KMS-11 (cell line): Measurements from ENCODE around the gene TTF2.
"Not testable (repeated sequence)": the region's sequence is repeated elsewhere in the genome, so short reads cannot be mapped to it uniquely, and the experiment has no call there.

ENCODE experiments used
- H2AFZ ChIP-seq: fragments of 200-600 bp; sonication (generic); 2 replicates; pipeline ENCODE4 v1.6.1; 2016; ENCODE audit warnings: antibody characterized with exemption, mixed run types, low read depth
- H3K27ac ChIP-seq: fragments of 200-600 bp; sonication (generic); 2 replicates; pipeline ENCODE4 v1.6.1; 2016; ENCODE audit warnings: mild to moderate bottlenecking, mixed run types
- H3K27me3 ChIP-seq: fragments of 200-600 bp; sonication (generic); 2 replicates; pipeline ENCODE4 v1.6.1; 2017; ENCODE audit warnings: mild to moderate bottlenecking, low read depth, mixed run types, moderate library complexity; ENCODE audit not compliant: insufficient read depth
- H3K36me3 ChIP-seq: fragments of 200-600 bp; sonication (generic); 2 replicates; pipeline ENCODE4 v1.6.1; 2017; ENCODE audit warnings: mild to moderate bottlenecking, mixed run types; ENCODE audit not compliant: insufficient read depth
- H3K4me1 ChIP-seq: fragments of 200-600 bp; sonication (generic); 2 replicates; pipeline ENCODE4 v1.6.1; 2016; ENCODE audit warnings: mild to moderate bottlenecking, low read depth, mixed run types; ENCODE audit not compliant: poor library complexity, severe bottlenecking
- H3K4me2 ChIP-seq: fragments of 200-600 bp; sonication (generic); 2 replicates; pipeline ENCODE4 v1.7.0; 2016; ENCODE audit warnings: mild to moderate bottlenecking, mixed run types
- H3K4me3 ChIP-seq: fragments of 200-600 bp; sonication (generic); IDR thresholded peaks from 2 replicates; pipeline ENCODE4 v1.6.1; 2017; ENCODE audit warnings: low read depth, low read length, mixed read lengths; ENCODE audit not compliant: insufficient read depth
- H3K79me2 ChIP-seq: fragments of 200-600 bp; sonication (generic); 2 replicates; pipeline ENCODE4 v1.6.1; 2016; ENCODE audit warnings: low read depth, mixed run types; ENCODE audit not compliant: insufficient read depth
- H3K9ac ChIP-seq: fragments of 200-600 bp; sonication (generic); 2 replicates; pipeline ENCODE4 v1.6.1; 2016; ENCODE audit warnings: mild to moderate bottlenecking, mixed run types
- H4K20me1 ChIP-seq: fragments of 200-600 bp; sonication (generic); 2 replicates; pipeline ENCODE4 v1.6.1; 2016; ENCODE audit warnings: mild to moderate bottlenecking, mixed run types; ENCODE audit not compliant: insufficient read depth
- TF ChIP-seq, protein P1 (sequence below): fragments of 200-600 bp; sonication (generic); conservative IDR thresholded peaks from 2 replicates; pipeline ENCODE4 v1.6.1; 2017; ENCODE audit warnings: low read depth, mild to moderate bottlenecking, antibody characterized with exemption, low read length, moderate library complexity, mixed read lengths

Gene TTF2

DNA sequence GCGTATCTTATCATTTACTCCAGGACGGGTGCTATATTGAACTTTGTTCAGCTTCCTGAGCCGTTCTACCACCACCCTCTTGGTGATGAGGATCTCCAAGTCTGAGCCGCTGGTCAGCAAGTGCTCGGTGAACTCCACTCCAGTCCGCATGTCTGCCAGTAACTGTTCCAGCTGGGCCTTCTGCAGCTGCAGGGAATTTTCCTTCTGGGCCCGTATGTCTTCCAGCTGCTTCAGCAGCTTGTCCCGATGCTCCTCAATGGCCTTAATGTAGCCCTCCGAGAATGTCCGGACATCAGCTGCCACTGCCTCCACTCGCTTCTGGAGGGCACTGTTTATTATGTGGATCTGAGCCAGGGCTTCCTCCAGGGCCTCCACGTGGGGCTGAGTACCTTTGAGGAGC, 58.0 kb downstream of the TTF2 start:
- no peaks in the 10 kb centered on the region for H3K79me2 ChIP-seq
- no peak overlapping the region for H3K27ac ChIP-seq
- TF ChIP-seq, protein P1, sequence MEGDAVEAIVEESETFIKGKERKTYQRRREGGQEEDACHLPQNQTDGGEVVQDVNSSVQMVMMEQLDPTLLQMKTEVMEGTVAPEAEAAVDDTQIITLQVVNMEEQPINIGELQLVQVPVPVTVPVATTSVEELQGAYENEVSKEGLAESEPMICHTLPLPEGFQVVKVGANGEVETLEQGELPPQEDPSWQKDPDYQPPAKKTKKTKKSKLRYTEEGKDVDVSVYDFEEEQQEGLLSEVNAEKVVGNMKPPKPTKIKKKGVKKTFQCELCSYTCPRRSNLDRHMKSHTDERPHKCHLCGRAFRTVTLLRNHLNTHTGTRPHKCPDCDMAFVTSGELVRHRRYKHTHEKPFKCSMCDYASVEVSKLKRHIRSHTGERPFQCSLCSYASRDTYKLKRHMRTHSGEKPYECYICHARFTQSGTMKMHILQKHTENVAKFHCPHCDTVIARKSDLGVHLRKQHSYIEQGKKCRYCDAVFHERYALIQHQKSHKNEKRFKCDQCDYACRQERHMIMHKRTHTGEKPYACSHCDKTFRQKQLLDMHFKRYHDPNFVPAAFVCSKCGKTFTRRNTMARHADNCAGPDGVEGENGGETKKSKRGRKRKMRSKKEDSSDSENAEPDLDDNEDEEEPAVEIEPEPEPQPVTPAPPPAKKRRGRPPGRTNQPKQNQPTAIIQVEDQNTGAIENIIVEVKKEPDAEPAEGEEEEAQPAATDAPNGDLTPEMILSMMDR: no peak
- H3K36me3 ChIP-seq: no peaks in the 10 kb centered on the region
- no peak overlapping the region for H3K4me3 ChIP-seq
- no peaks in the 10 kb centered on the region for H3K4me1 ChIP-seq
- no peak overlapping the region for H3K4me2 ChIP-seq
- H2AFZ ChIP-seq: no peak overlapping the region
- H3K27me3 ChIP-seq: no peaks in the 10 kb centered on the region
- no peaks in the 10 kb centered on the region for H4K20me1 ChIP-seq
- no peak overlapping the region for H3K9ac ChIP-seq

DNA sequence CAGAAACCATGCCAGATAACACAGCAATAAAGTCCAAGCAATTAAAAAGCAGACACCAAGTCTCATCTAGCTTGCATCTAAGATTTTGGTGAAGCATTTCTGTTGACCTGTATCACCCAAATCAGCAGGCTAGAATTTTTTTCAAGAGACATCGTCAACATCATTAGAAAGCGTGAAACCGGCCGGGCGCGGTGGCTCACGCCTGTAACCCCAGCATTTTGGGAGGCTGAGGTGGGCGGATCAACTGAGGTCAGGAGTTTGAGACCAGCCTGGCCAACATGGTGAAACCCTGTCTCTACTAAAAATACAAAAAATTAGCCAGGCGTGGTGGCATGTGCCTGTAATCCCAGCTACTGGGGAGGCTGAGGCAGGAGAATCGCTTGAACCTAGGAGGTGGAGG, 59.0 kb downstream of the TTF2 start:
- H3K4me2 ChIP-seq, H3K4me3 ChIP-seq, H3K9ac ChIP-seq, H4K20me1 ChIP-seq, H3K27ac ChIP-seq, H3K79me2 ChIP-seq, H3K4me1 ChIP-seq, H3K36me3 ChIP-seq, H2AFZ ChIP-seq, H3K27me3 ChIP-seq: not testable (repeated sequence)

DNA sequence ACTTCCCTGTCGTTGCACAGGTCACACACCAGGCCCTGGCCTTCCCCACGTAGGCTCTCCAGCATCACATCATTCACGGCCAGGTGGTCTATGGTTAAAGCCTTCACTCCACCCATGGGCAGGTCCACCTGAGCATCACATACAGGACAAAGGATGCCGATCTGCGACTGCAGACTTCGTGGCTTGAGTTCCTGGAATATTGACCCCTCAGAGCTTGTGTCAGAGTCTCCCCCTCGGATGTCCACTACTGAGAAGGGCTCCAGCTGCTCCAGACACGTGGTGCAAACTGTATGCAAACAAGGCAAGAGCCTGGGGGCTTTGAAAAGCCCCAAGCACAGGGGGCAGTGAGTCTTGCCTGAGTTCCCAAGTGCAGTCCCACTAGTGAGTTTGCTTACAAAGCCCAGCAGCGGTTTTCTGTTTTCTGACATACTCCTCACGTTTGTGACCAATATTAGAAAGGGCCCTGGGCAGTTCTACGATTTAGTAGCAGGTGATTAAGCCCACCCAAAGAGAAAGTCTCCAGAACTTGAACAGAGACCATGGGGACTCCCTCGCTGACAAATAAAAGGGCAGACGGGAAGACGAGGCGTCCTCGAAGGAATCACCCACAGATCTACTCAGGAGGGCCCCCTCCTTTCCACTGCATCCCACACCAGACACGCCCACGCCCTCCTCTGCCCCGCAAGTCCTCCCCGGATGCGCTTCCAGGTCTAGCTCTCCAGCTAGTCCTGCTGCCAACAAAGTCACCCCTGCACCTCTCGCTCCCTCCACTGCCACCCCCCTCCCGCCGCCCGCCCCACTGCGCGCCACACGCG, 60.9 kb downstream of the TTF2 start:
- no peaks in the 10 kb centered on the region for H4K20me1 ChIP-seq
- H3K27me3 ChIP-seq: no peaks in the 10 kb centered on the region
- peak overlapping the region; percentile 37; the same call in 1 of the 2 replicates for H3K9ac ChIP-seq
- peak overlapping the region; percentile 73 for H2AFZ ChIP-seq
- no peaks in the 10 kb centered on the region for H3K36me3 ChIP-seq
- no peaks in the 10 kb centered on the region for H3K79me2 ChIP-seq
- peak overlapping the region; percentile 37 for H3K4me3 ChIP-seq
- H3K27ac ChIP-seq: no peak overlapping the region
- peak overlapping the region; percentile 51 for H3K4me2 ChIP-seq
- H3K4me1 ChIP-seq: no peaks in the 10 kb centered on the region
- TF ChIP-seq, protein P1: no peak

DNA sequence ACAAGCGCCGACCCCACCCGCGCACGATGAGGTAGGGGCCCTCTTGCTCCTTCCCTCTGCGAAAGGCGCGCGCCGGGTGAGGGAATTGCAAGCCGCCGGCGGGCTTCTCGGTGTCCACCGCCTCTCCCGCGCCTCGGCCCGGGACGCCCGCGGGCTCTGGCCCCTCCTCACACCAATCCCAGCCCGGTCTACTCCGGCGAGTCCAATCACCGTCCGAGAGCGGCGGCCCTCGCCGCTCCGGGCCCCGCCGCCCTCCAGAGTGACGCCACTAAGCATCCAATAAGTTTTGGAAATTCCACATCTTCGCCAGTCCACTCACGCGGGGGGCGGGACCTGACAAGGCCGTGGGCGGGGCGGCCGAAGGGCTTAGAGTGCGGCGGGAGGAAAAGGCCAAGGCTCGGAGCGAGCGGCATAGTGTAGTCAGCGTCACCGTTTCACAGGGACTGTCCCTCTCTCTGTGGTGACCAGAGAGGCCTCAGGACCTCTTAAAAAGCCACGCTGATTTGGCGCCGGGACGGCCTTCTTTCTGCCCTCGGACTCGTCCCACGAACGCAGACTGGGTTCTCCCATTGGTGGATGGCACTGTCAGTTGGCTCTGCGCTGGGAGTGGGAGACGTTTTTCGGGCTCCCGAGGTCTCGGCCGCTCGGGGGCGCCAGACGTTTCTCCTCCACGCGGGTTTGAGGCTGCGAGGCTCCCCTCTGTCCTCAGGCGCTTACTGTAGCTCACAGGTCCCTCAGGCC, 61.6 kb downstream of the TTF2 start, which contains the start of gene TRIM45:
Gene TRIM45 (minus strand): TSS at position 161 of the 741 bp plus-strand sequence. CDS start 548 bp downstream, outside the sequence.
- no peaks in the 10 kb centered on the region for H3K36me3 ChIP-seq
- no peaks in the 10 kb centered on the region for H3K27me3 ChIP-seq
- H3K4me2 ChIP-seq: peak within 1 kb of the TSS; percentile 51
- no peak within 1 kb of the TSS for H3K27ac ChIP-seq
- TF ChIP-seq, protein P1: peak; percentile 59; the same call in 1 of the 2 replicates
- peak within 1 kb of the TSS; percentile 73 for H2AFZ ChIP-seq
- H3K9ac ChIP-seq: peak within 1 kb of the TSS; percentile 37; the same call in 1 of the 2 replicates
- H3K4me3 ChIP-seq: peak within 1 kb of the TSS; percentile 62
- H4K20me1 ChIP-seq: no peaks in the 10 kb centered on the region
- H3K79me2 ChIP-seq: no peaks in the 10 kb centered on the region
- H3K4me1 ChIP-seq: no peaks in the 10 kb centered on the region
